ENCODE measurements around the gene GPR132. TPM values are rescaled to one million over a fixed set of nuclear protein-coding genes. Genes with fewer than 3 reads are reported as not detected.

Gene GPR132
- total RNA-seq, 1 experiment from 2014 or later: 0.20 TPM

DNA sequence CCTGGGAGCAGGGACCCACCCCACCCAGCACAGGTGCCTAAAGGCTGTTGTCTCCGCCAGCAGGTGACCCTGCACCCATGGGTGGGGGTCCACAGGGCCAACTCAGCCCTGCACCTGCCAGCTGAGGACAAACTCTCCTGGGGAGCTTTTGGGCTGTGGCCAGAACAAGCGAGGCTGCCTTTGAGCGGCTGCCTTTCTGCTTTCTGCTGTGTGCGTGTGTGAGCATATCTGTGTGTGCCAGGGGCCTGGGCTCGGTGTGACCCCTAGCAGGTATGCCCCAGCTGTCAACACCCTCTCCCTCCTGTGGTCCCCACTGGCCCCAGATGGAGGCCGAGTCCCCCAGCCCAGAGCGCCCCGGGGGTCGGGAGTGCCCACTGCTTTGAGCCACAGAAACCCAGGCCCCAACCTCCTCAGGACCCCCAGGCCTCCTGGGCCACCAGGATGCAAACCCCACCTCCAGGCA, 25.9 kb upstream of the GPR132 start:
- no peaks in the 10 kb centered on the region for H3K79me2 ChIP-seq (ENCODE audit: insufficient read depth, low read length)
- H3K4me2 ChIP-seq (ENCODE audit: insufficient read depth, insufficient read length, low read length): no peak overlapping the region
- Mint-ChIP-seq H3K4me1 (peaks cover 16 to 22% of the 10 kb centered on the region in 2 experiments), H3K27me3 (ENCODE audit: low read depth) (peaks cover 67% of the 10 kb centered on the region), H3K9me3 (no peaks in the 10 kb centered on the region; a peak in 1 of 5 replicates), H3K36me3 (ENCODE audit: insufficient read depth in 1 of 3, low read depth in 3 of 3) (no peaks in the 10 kb centered on the region; a peak in 1 of 7 replicates), H3K27ac (no peak overlapping the region), H3K4me3 (no peak overlapping the region)
- no peak overlapping the region for H2BK20ac ChIP-seq (ENCODE audit: low read depth, low read length, poor library complexity, severe bottlenecking)
- no peak overlapping the region for H4K5ac ChIP-seq (ENCODE audit: insufficient read length, low read depth, low read length)
- peak; percentile 29 for DNase-seq
- H3K27me3 ChIP-seq (ENCODE audit: insufficient read depth, low read length): peaks cover 11% of the 10 kb centered on the region; the same call in 1 of the 2 replicates
- H2BK15ac ChIP-seq (ENCODE audit: low read depth, low read length): no peak overlapping the region
- no peak overlapping the region for H3K9ac ChIP-seq (ENCODE audit: extremely low read depth, insufficient read length, low read length)
- H2BK120ac ChIP-seq (ENCODE audit: low read depth, low read length, poor library complexity, severe bottlenecking): no peak overlapping the region
- TF ChIP-seq, protein P1, sequence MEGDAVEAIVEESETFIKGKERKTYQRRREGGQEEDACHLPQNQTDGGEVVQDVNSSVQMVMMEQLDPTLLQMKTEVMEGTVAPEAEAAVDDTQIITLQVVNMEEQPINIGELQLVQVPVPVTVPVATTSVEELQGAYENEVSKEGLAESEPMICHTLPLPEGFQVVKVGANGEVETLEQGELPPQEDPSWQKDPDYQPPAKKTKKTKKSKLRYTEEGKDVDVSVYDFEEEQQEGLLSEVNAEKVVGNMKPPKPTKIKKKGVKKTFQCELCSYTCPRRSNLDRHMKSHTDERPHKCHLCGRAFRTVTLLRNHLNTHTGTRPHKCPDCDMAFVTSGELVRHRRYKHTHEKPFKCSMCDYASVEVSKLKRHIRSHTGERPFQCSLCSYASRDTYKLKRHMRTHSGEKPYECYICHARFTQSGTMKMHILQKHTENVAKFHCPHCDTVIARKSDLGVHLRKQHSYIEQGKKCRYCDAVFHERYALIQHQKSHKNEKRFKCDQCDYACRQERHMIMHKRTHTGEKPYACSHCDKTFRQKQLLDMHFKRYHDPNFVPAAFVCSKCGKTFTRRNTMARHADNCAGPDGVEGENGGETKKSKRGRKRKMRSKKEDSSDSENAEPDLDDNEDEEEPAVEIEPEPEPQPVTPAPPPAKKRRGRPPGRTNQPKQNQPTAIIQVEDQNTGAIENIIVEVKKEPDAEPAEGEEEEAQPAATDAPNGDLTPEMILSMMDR (conservative IDR thresholded peaks at IDR 0.05): no peak
- no peak overlapping the region for H3K27ac ChIP-seq (ENCODE audit: insufficient read length, low read depth, low read length)
- H3K23ac ChIP-seq (ENCODE audit: insufficient read length, low read depth, low read length): no peak overlapping the region
- H3K79me1 ChIP-seq (ENCODE audit: insufficient read depth, low read depth, low read length, poor library complexity, severe bottlenecking): no peaks in the 10 kb centered on the region
- no peak overlapping the region for H3K56ac ChIP-seq (ENCODE audit: insufficient read length, low read depth, low read length)
- no peak overlapping the region for H4K8ac ChIP-seq (replicated peaks; ENCODE audit: insufficient read length, low read depth, low read length)
- no peak overlapping the region for H2AK5ac ChIP-seq (ENCODE audit: insufficient read length, low read length)
- H2BK5ac ChIP-seq (ENCODE audit: insufficient read length, low read length): no peak overlapping the region
- no peak overlapping the region for H2BK12ac ChIP-seq (ENCODE audit: insufficient read length, low read depth, low read length)
- H3K4ac ChIP-seq (ENCODE audit: low read depth, low read length): no peak overlapping the region
- no peak overlapping the region for H3T11ph ChIP-seq (ENCODE audit: low read length)
- no peaks in the 10 kb centered on the region for H4K20me1 ChIP-seq (ENCODE audit: control insufficient read depth, insufficient read depth, insufficient read length)
- WGBS (ENCODE audit: extremely low coverage, insufficient read length, low lambda C conversion rate): no CpG with 5 or more reads among the region's 9 CpGs
- no peak overlapping the region for H2AFZ ChIP-seq (ENCODE audit: low read length)
- no peak overlapping the region for H3K18ac ChIP-seq (ENCODE audit: insufficient read length, low read depth, low read length)
- peaks cover 13% of the 10 kb centered on the region for H3K23me2 ChIP-seq (ENCODE audit: insufficient read length, low read depth, low read length, poor library complexity, severe bottlenecking)
- H3K14ac ChIP-seq (ENCODE audit: insufficient read depth, low read length): no peak overlapping the region; the same call in 1 of the 2 replicates
- no peaks in the 10 kb centered on the region; the same call in 1 of the 2 replicates for H3K4me1 ChIP-seq (ENCODE audit: insufficient read depth, low read length)
- no peaks in the 10 kb centered on the region for H3K9me3 ChIP-seq (ENCODE audit: control insufficient read depth, low read depth, low read length)
- no peak overlapping the region for H4K91ac ChIP-seq (ENCODE audit: insufficient read length, low read depth, low read length)

Measured in H9 (cell line).